Lower leg skin (tissue), 3 donors: Measurements from ENCODE around the gene TTC7B.

Source experiments
- POLR2A ChIP-seq, 2 donors: fragments of 450-650 bp; IDR thresholded peaks; one replicate each; pipeline ENCODE4 v1.6.1; 2016 to 2017; ENCODE audit warnings: antibody characterized with exemption in 2 of 2, mild to moderate bottlenecking in 1 of 2, moderate library complexity in 1 of 2
- TF ChIP-seq, protein P1 (sequence below), 3 donors: fragments of 450-650 bp; IDR thresholded peaks; one replicate each; pipeline ENCODE4 v1.5.1; 2016; ENCODE audit warnings: antibody characterized with exemption in 3 of 3, mild to moderate bottlenecking in 3 of 3, moderate library complexity in 2 of 3

DNA sequence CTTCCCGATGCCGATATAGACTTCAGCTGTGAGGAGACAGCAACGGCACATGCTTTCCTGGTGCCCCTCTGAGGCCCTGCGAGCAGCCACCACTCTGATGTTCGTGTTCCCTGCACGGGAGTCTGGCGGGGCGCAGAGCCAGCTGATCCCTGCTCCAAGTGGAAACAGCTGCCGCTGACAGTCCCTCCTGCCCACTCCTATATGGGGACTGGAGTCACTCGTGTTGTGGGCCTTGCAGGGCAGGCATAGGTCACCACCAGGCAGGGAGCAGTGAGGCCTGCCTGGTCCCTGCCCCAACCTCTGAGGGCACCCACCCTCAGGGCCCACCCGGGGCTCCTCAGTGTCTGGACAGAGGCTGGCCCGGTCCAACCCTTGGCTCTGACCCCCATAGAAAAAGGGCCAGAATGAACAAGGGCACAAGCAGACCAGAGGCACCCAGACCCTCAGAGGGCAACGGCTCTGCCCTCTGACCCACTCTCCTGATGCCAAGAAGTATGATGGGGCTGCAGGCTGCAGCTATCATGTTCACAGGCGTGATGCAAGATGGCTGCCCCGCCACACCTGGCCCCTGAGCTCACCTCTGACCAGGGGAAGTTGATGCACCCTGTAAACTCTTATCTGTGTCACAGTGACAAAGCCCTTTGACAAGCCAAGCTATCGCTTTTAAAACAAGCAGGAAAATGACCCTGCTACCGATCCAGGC, 237.8 kb downstream of the TTC7B start:
- no peak for TF ChIP-seq POLR2A (IDR thresholded peaks at IDR 0.05)
- TF ChIP-seq, protein P1, sequence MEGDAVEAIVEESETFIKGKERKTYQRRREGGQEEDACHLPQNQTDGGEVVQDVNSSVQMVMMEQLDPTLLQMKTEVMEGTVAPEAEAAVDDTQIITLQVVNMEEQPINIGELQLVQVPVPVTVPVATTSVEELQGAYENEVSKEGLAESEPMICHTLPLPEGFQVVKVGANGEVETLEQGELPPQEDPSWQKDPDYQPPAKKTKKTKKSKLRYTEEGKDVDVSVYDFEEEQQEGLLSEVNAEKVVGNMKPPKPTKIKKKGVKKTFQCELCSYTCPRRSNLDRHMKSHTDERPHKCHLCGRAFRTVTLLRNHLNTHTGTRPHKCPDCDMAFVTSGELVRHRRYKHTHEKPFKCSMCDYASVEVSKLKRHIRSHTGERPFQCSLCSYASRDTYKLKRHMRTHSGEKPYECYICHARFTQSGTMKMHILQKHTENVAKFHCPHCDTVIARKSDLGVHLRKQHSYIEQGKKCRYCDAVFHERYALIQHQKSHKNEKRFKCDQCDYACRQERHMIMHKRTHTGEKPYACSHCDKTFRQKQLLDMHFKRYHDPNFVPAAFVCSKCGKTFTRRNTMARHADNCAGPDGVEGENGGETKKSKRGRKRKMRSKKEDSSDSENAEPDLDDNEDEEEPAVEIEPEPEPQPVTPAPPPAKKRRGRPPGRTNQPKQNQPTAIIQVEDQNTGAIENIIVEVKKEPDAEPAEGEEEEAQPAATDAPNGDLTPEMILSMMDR (IDR thresholded peaks at IDR 0.05) = no peak
